Lower leg skin (tissue), 3 donors: Measurements from ENCODE around the gene KIF5C.

Source experiments
- POLR2A ChIP-seq, 2 donors: fragments of 450-650 bp; IDR thresholded peaks; one replicate each; pipeline ENCODE4 v1.6.1; 2016 to 2017; ENCODE audit warnings: antibody characterized with exemption in 2 of 2, mild to moderate bottlenecking in 1 of 2, moderate library complexity in 1 of 2
- TF ChIP-seq, protein P1 (sequence below), 3 donors: fragments of 450-650 bp; IDR thresholded peaks; one replicate each; pipeline ENCODE4 v1.5.1; 2016; ENCODE audit warnings: antibody characterized with exemption in 3 of 3, mild to moderate bottlenecking in 3 of 3, moderate library complexity in 2 of 3

DNA sequence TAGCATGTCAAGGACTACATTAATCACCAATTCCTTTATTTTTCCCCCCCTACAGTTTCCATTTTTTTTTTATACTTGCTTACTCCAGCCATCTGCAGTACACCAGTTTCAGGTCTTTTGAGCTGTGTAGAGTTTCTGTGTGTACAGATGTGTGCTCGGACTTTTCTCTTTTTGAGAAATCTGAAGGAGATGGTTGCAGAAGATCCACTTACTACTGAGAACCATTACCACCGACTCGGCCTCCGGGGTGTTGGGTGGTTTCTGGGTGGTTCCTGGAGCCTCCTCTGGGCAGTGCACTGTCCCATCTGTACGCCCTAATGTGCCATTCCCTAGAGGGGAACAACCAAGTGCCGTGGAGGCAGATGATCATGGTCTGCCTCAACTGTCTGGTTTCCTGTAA is 148.1 kb downstream of the KIF5C start:
- no peak for TF ChIP-seq POLR2A (IDR thresholded peaks at IDR 0.05)
- TF ChIP-seq, protein P1, sequence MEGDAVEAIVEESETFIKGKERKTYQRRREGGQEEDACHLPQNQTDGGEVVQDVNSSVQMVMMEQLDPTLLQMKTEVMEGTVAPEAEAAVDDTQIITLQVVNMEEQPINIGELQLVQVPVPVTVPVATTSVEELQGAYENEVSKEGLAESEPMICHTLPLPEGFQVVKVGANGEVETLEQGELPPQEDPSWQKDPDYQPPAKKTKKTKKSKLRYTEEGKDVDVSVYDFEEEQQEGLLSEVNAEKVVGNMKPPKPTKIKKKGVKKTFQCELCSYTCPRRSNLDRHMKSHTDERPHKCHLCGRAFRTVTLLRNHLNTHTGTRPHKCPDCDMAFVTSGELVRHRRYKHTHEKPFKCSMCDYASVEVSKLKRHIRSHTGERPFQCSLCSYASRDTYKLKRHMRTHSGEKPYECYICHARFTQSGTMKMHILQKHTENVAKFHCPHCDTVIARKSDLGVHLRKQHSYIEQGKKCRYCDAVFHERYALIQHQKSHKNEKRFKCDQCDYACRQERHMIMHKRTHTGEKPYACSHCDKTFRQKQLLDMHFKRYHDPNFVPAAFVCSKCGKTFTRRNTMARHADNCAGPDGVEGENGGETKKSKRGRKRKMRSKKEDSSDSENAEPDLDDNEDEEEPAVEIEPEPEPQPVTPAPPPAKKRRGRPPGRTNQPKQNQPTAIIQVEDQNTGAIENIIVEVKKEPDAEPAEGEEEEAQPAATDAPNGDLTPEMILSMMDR (IDR thresholded peaks at IDR 0.05) = no peak
